Mammary epithelial cell (primary cell): ENCODE results near the gene PRKD1.

Experiments used
- CTCF ChIP-seq, 2 donors: IDR thresholded peaks in 1 of 2; conservative IDR thresholded peaks in 1 of 2; 2 replicates each; pipeline ENCODE4 v1.5.1; 2011 to 2012; ENCODE audit warnings: inconsistent platforms in 2 of 2, low read length in 2 of 2, mild to moderate bottlenecking in 2 of 2, control low read depth in 1 of 2, low read depth in 1 of 2; ENCODE audit not compliant: insufficient read depth in 1 of 2; ENCODE audit errors: extremely low read depth in 1 of 2
- EZH2 ChIP-seq: IDR thresholded peaks from 2 replicates; pipeline ENCODE4 v1.6.1; 2012; ENCODE audit warnings: low read length, inconsistent platforms, borderline replicate concordance

- TF ChIP-seq CTCF (conservative IDR thresholded peaks at IDR 0.05 in 1 of 2, IDR thresholded peaks at IDR 0.05 in 1 of 2; ENCODE audit: extremely low read depth in 1 of 2, insufficient read depth in 1 of 2, low read depth in 1 of 2, low read length in 2 of 2) (no peak), EZH2 (no peak)
These were observed 106.9 kb downstream of the PRKD1 start for GRCh38 chr14:29820785-29821184.
